Panc1 (cell line): ENCODE data around the gene CNR2. TPM values are rescaled to one million over a fixed set of nuclear protein-coding genes. Genes with fewer than 3 reads are reported as not detected.

Experiments
- ATAC-seq: fragments of 200-7000 bp; cut with Tn5 transposase; 2 replicates; pipeline ENCODE4 v1.9.1; 2020; ENCODE audit warnings: mild to moderate bottlenecking, moderate library complexity
- BruUV-seq: library from RNA; stranded (reverse); fragments of 400-500 nt; replicated peaks from 2 replicates; lab custom pipeline; 2021; lab: Mats Ljungman, UMichigan
- CTCF ChIA-PET: fragments of 300-600 bp; sonication (Branson Sonifier 250); formaldehyde crosslinking; loops from one replicate; lab custom pipeline; 2022; ENCODE audit warnings: antibody characterized with exemption; lab: Charles Lee
- POLR2A ChIA-PET: fragments of 300-600 bp; sonication (Branson Sonifier 250); formaldehyde crosslinking; loops from one replicate; lab custom pipeline; 2022; ENCODE audit warnings: antibody characterized with exemption; lab: Charles Lee
- DNase-seq: peaks from one replicate; pipeline ENCODE4 v3.0.0-alpha.2; 2010; ENCODE audit warnings: low read depth, low spot score
- H3K27ac ChIP-seq: 2 replicates; pipeline ENCODE4 v1.5.1; 2011; ENCODE audit warnings: mild to moderate bottlenecking, low read length, inconsistent platforms
- H3K27me3 ChIP-seq: fragments of 200-500 bp; sonication (Bioruptor generic); 2 replicates; pipeline ENCODE4 v1.6.0; 2014; ENCODE audit warnings: low read length, inconsistent platforms; ENCODE audit not compliant: control insufficient read depth, insufficient read depth
- H3K36me3 ChIP-seq: fragments of 200-500 bp; sonication (Bioruptor generic); 2 replicates; pipeline ENCODE4 v1.5.1; 2014; ENCODE audit warnings: inconsistent platforms, mild to moderate bottlenecking, low read length, moderate library complexity; ENCODE audit not compliant: control insufficient read depth, insufficient read depth
- H3K4me1 ChIP-seq: 2 replicates; pipeline ENCODE4 v1.5.1; 2011; ENCODE audit warnings: inconsistent platforms, mild to moderate bottlenecking, low read length, moderate library complexity; ENCODE audit not compliant: control insufficient read depth, insufficient read depth
- H3K4me3 ChIP-seq, 2 experiments: 2 replicates each; pipeline ENCODE4 v1.5.1; 2011 to 2012; ENCODE audit warnings: low read depth in 2 of 2, low read length in 2 of 2, mild to moderate bottlenecking in 2 of 2, inconsistent platforms in 1 of 2, moderate library complexity in 1 of 2
- H3K9me3 ChIP-seq: fragments of 200-500 bp; sonication (Bioruptor generic); 2 replicates; pipeline ENCODE4 v1.5.1; 2014; ENCODE audit warnings: low read depth, mild to moderate bottlenecking, inconsistent platforms, low read length, moderate library complexity; ENCODE audit not compliant: control insufficient read depth, insufficient read depth
- POLR2AphosphoS5 ChIP-seq: IDR thresholded peaks from 2 replicates; pipeline ENCODE4 v1.6.1; 2012; ENCODE audit warnings: mild to moderate bottlenecking, low read depth, low read length, moderate library complexity
- SIN3A ChIP-seq: IDR thresholded peaks from 2 replicates; pipeline ENCODE4 v1.6.1; 2012; ENCODE audit warnings: low read depth, mild to moderate bottlenecking, low read length, moderate library complexity, borderline replicate concordance; ENCODE audit not compliant: insufficient read depth
- TCF7L2 ChIP-seq: IDR thresholded peaks from 2 replicates; pipeline ENCODE4 v1.6.1; 2011; ENCODE audit warnings: mild to moderate bottlenecking, low read depth, low read length, inconsistent platforms
- in situ Hi-C: cut with HindIII; loops from 2 replicates; pipeline ENCODE4 v1.10.0; 2016; ENCODE audit warnings: low sequenced_read_pairs, low pct_unique_long_range_greater_than_20kb
- intact Hi-C: fragments of 100-400 bp; cut with micrococcal nuclease; formaldehyde crosslinking; loops from one replicate; pipeline ENCODE4 v1.10.0; 2022; ENCODE audit not compliant: unreplicated experiment
- total RNA-seq: library from RNA; stranded (reverse); gene quantifications from one replicate; pipeline ENCODE4 v1.2.1, GENCODE V29; 2021; ENCODE audit not compliant: unreplicated experiment
- TF ChIP-seq, protein P1 (sequence below): fragments of 450-650 bp; IDR thresholded peaks from 2 replicates; pipeline ENCODE4 v1.5.1; 2017; ENCODE audit warnings: mild to moderate bottlenecking
- TF ChIP-seq, protein P2 (sequence below), 2 experiments: IDR thresholded peaks; 2 replicates each; pipeline ENCODE4 v1.6.1; 2011 to 2012; ENCODE audit warnings: low read depth in 2 of 2, control low read depth in 1 of 2, low read length in 1 of 2, mild to moderate bottlenecking in 1 of 2, moderate library complexity in 1 of 2; ENCODE audit not compliant: insufficient read depth in 1 of 2

The CNR2 gene
- total RNA-seq, 1 experiment from 2014 or later = not detected

DNA sequence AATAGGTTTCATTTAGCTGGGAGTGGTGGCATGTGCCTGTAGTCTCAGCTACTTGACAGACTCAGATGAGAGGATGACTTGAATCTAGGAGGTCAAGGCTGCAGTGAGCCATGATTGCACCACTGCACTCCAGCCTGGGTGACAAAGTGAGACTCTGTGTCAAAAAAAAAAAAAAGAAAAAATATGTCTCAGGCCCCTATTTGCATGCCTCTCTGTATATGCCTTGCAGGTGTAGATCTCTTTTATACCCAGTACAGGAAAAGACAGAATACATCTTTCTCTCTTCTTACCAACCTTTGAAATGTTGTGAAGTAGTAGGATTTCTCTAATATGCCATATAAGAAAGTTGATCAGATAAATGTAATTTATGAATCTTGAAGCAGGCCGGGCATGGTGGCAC is 6.4 kb downstream of the CNR2 start:
- intact Hi-C loops (no loop called here), in situ Hi-C loops (no loop called here)
- H3K27me3 ChIP-seq = peaks cover 6% of the 10 kb centered on the region
- no peak overlapping the region for H3K27ac ChIP-seq
- no peak overlapping the region for H3K4me3 ChIP-seq
- ChIA-PET CTCF (no interaction called here), POLR2A (interaction anchor here (0.7 kb wide), 1 partner anchor 566 kb away, joined by 10 read pairs; no protein-coding TSS in a partner anchor)
- DNase-seq (no peak), ATAC-seq (no peak)
- no peaks in the 10 kb centered on the region for H3K9me3 ChIP-seq
- BruUV-seq = no TSS peak
- TF ChIP-seq POLR2AphosphoS5 (no peak), SIN3A (no peak), TCF7L2 (no peak)
- TF ChIP-seq, protein P1, sequence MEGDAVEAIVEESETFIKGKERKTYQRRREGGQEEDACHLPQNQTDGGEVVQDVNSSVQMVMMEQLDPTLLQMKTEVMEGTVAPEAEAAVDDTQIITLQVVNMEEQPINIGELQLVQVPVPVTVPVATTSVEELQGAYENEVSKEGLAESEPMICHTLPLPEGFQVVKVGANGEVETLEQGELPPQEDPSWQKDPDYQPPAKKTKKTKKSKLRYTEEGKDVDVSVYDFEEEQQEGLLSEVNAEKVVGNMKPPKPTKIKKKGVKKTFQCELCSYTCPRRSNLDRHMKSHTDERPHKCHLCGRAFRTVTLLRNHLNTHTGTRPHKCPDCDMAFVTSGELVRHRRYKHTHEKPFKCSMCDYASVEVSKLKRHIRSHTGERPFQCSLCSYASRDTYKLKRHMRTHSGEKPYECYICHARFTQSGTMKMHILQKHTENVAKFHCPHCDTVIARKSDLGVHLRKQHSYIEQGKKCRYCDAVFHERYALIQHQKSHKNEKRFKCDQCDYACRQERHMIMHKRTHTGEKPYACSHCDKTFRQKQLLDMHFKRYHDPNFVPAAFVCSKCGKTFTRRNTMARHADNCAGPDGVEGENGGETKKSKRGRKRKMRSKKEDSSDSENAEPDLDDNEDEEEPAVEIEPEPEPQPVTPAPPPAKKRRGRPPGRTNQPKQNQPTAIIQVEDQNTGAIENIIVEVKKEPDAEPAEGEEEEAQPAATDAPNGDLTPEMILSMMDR = no peak
- TF ChIP-seq, protein P2, sequence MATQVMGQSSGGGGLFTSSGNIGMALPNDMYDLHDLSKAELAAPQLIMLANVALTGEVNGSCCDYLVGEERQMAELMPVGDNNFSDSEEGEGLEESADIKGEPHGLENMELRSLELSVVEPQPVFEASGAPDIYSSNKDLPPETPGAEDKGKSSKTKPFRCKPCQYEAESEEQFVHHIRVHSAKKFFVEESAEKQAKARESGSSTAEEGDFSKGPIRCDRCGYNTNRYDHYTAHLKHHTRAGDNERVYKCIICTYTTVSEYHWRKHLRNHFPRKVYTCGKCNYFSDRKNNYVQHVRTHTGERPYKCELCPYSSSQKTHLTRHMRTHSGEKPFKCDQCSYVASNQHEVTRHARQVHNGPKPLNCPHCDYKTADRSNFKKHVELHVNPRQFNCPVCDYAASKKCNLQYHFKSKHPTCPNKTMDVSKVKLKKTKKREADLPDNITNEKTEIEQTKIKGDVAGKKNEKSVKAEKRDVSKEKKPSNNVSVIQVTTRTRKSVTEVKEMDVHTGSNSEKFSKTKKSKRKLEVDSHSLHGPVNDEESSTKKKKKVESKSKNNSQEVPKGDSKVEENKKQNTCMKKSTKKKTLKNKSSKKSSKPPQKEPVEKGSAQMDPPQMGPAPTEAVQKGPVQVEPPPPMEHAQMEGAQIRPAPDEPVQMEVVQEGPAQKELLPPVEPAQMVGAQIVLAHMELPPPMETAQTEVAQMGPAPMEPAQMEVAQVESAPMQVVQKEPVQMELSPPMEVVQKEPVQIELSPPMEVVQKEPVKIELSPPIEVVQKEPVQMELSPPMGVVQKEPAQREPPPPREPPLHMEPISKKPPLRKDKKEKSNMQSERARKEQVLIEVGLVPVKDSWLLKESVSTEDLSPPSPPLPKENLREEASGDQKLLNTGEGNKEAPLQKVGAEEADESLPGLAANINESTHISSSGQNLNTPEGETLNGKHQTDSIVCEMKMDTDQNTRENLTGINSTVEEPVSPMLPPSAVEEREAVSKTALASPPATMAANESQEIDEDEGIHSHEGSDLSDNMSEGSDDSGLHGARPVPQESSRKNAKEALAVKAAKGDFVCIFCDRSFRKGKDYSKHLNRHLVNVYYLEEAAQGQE (IDR thresholded peaks at IDR 0.05; ENCODE audit: insufficient read depth in 1 of 2, low read depth in 2 of 2, low read length in 1 of 2) = no peak
- H3K4me1 ChIP-seq = no peaks in the 10 kb centered on the region
- no peaks in the 10 kb centered on the region for H3K36me3 ChIP-seq

- no peak for ATAC-seq
- in situ Hi-C loops = no loop called here
- no peaks in the 10 kb centered on the region for H3K9me3 ChIP-seq
- no peak for DNase-seq
- intact Hi-C loops = no loop called here
- H3K36me3 ChIP-seq = no peaks in the 10 kb centered on the region
- TF ChIP-seq, protein P1 = no peak
- TF ChIP-seq POLR2AphosphoS5 = no peak
- no peak for TF ChIP-seq TCF7L2
- no peak for TF ChIP-seq SIN3A
- TF ChIP-seq, protein P2 (IDR thresholded peaks at IDR 0.05; ENCODE audit: insufficient read depth in 1 of 2, low read depth in 2 of 2, low read length in 1 of 2) = no peak
- H3K4me3 ChIP-seq = no peak overlapping the region
- ChIA-PET CTCF (no interaction called here), POLR2A (no interaction called here)
- BruUV-seq = no TSS peak
- H3K27me3 ChIP-seq = peaks cover 6% of the 10 kb centered on the region
- no peaks in the 10 kb centered on the region for H3K4me1 ChIP-seq
- H3K27ac ChIP-seq = no peak overlapping the region
Observed at GRCh38 chr1:23905461-23906025, 7.6 kb downstream of the CNR2 start.
